Hepatocyte (in vitro differentiated cells): ENCODE data around the gene SOX10. TPM values are rescaled to one million over a fixed set of nuclear protein-coding genes. Genes with fewer than 3 reads are reported as not detected.

ENCODE experiments used
- DNase-seq: peaks from one replicate; pipeline ENCODE4 v3.0.0-alpha.2; 2016; ENCODE audit warnings: low spot score
- H2AFZ ChIP-seq: fragments of 200-600 bp; sonication (generic); 2 replicates; pipeline ENCODE4 v1.6.0; 2016; ENCODE audit warnings: antibody characterized with exemption, mild to moderate bottlenecking
- H3K27ac ChIP-seq: fragments of 200-600 bp; sonication (generic); 2 replicates; pipeline ENCODE4 v1.5.1; 2016; ENCODE audit warnings: mild to moderate bottlenecking
- H3K27me3 ChIP-seq: fragments of 200-600 bp; sonication (generic); 2 replicates; pipeline ENCODE4 v1.6.1; 2016
- H3K36me3 ChIP-seq: fragments of 200-600 bp; sonication (generic); replicated peaks from 2 replicates; pipeline ENCODE4 v1.5.1; 2016; ENCODE audit warnings: low read depth; ENCODE audit not compliant: insufficient read depth
- H3K4me1 ChIP-seq: fragments of 200-600 bp; sonication (generic); 2 replicates; pipeline ENCODE4 v1.5.1; 2016; ENCODE audit warnings: mild to moderate bottlenecking, moderate library complexity; ENCODE audit not compliant: insufficient read depth
- H3K4me2 ChIP-seq: fragments of 200-600 bp; sonication (generic); 2 replicates; pipeline ENCODE4 v1.6.0; 2016
- H3K4me3 ChIP-seq: fragments of 200-600 bp; sonication (generic); 2 replicates; pipeline ENCODE4 v1.5.1; 2016; ENCODE audit warnings: mild to moderate bottlenecking
- H3K79me2 ChIP-seq: fragments of 200-600 bp; sonication (generic); 2 replicates; pipeline ENCODE4 v1.6.0; 2017; ENCODE audit warnings: mild to moderate bottlenecking
- H3K9me2 ChIP-seq: fragments of 200-600 bp; sonication (generic); replicated peaks from 2 replicates; pipeline ENCODE4 v1.6.0; 2017; ENCODE audit warnings: mild to moderate bottlenecking; ENCODE audit not compliant: insufficient read depth
- H3K9me3 ChIP-seq: fragments of 200-600 bp; sonication (generic); 2 replicates; pipeline ENCODE4 v1.5.1; 2016; ENCODE audit warnings: low read depth, mild to moderate bottlenecking
- H4K20me1 ChIP-seq: fragments of 200-600 bp; sonication (generic); 2 replicates; pipeline ENCODE4 v1.6.0; 2016; ENCODE audit warnings: mild to moderate bottlenecking; ENCODE audit not compliant: insufficient read depth, poor library complexity, severe bottlenecking
- CTCF ChIP-seq: fragments of 200-600 bp; sonication (generic); IDR thresholded peaks from 2 replicates; pipeline ENCODE4 v1.5.1; 2016; ENCODE audit warnings: antibody characterized with exemption, mild to moderate bottlenecking; ENCODE audit not compliant: poor library complexity
- EZH2 ChIP-seq: fragments of 200-600 bp; sonication (generic); IDR thresholded peaks from 2 replicates; pipeline ENCODE4 v1.6.1; 2016; ENCODE audit warnings: antibody characterized with exemption, mild to moderate bottlenecking, borderline replicate concordance
- EZH2phosphoT487 ChIP-seq: fragments of 200-600 bp; sonication (generic); IDR thresholded peaks from one replicate; pipeline ENCODE4 v1.6.1; 2018; ENCODE audit warnings: antibody characterized with exemption, mild to moderate bottlenecking, low read depth, moderate library complexity; ENCODE audit not compliant: unreplicated experiment, severe bottlenecking
- WGBS: methylation state at CpG from one replicate; pipeline ENCODE4 v1.1.6; 2016; ENCODE audit warnings: low lambda C conversion rate; ENCODE audit errors: missing lambda C conversion rate; 5-methylcytosine and 5-hydroxymethylcytosine counted together
- polyA plus RNA-seq: library from polyadenylated mRNA; unstranded; fragments of >200 nt; fragmentation: Nextera tagmentation; extraction: Ambion mirVana; gene quantifications from 2 replicates; pipeline ENCODE4 v1.2.1, GENCODE V29; 2016
- total RNA-seq: library from RNA; depleted of rRNA; stranded (reverse); fragments of >200 nt; gene quantifications from 2 replicates; pipeline ENCODE4 v1.2.3, GENCODE V29; 2014

The SOX10 gene
- total and polyA plus RNA-seq, 2 experiments from 2014 or later = not detected

- Histone ChIP-seq H3K36me3 (no peaks in the 10 kb centered on the region), H3K27me3 (no peaks in the 10 kb centered on the region), H3K27ac (no peak overlapping the region), H3K4me3 (no peak overlapping the region), H4K20me1 (no peaks in the 10 kb centered on the region), H2AFZ (no peak overlapping the region), H3K9me2 (no peaks in the 10 kb centered on the region), H3K4me2 (no peak overlapping the region), H3K4me1 (no peaks in the 10 kb centered on the region), H3K79me2 (no peaks in the 10 kb centered on the region), H3K9me3 (no peaks in the 10 kb centered on the region)
- TF ChIP-seq CTCF (no peak), EZH2 (no peak)
- DNase-seq = no peak
- 95% methylated on average over 7 of the region's 7 CpGs for WGBS
These were observed 40.5 kb downstream of the SOX10 start for GRCh38 chr22:37943825-37944198.

GRCh38 chr22:37943136-37943824 is 41.1 kb downstream of the SOX10 start:
- no peaks in the 10 kb centered on the region for H3K9me2 ChIP-seq

GRCh38 chr22:37942133-37942532 is 42.2 kb downstream of the SOX10 start:
- 96% methylated on average over 8 of the region's 8 CpGs for WGBS
- Histone ChIP-seq H3K79me2 (no peaks in the 10 kb centered on the region), H3K9me3 (no peaks in the 10 kb centered on the region), H2AFZ (no peak overlapping the region), H4K20me1 (no peaks in the 10 kb centered on the region), H3K27ac (no peak overlapping the region), H3K4me3 (no peak overlapping the region), H3K36me3 (no peaks in the 10 kb centered on the region), H3K27me3 (no peaks in the 10 kb centered on the region), H3K4me1 (no peaks in the 10 kb centered on the region), H3K4me2 (no peak overlapping the region), H3K9me2 (no peaks in the 10 kb centered on the region)
- no peak for DNase-seq
- TF ChIP-seq CTCF = no peak
- TF ChIP-seq EZH2phosphoT487 = no peak
- no peak for TF ChIP-seq EZH2

More at GRCh38 chr22:37943136-37943824, 41.1 kb downstream of the SOX10 start:
- no peak for DNase-seq
- WGBS = 82% methylated on average over 12 of the region's 12 CpGs
- TF ChIP-seq CTCF (no peak), EZH2 (no peak), EZH2phosphoT487 (no peak)
- Histone ChIP-seq H3K9me3 (no peaks in the 10 kb centered on the region), H3K27me3 (no peaks in the 10 kb centered on the region), H3K4me3 (no peak overlapping the region), H3K4me2 (no peak overlapping the region), H3K27ac (no peak overlapping the region), H2AFZ (no peak overlapping the region), H4K20me1 (no peaks in the 10 kb centered on the region), H3K79me2 (no peaks in the 10 kb centered on the region), H3K36me3 (no peaks in the 10 kb centered on the region), H3K4me1 (no peaks in the 10 kb centered on the region)
